ENCODE results near the gene PLA2R1. TPM values are rescaled to one million over a fixed set of nuclear protein-coding genes. Genes with fewer than 3 reads are reported as not detected.

The PLA2R1 gene
- total and polyA plus RNA-seq, 2 donors, result 5.1 to 17.9 TPM

DNA sequence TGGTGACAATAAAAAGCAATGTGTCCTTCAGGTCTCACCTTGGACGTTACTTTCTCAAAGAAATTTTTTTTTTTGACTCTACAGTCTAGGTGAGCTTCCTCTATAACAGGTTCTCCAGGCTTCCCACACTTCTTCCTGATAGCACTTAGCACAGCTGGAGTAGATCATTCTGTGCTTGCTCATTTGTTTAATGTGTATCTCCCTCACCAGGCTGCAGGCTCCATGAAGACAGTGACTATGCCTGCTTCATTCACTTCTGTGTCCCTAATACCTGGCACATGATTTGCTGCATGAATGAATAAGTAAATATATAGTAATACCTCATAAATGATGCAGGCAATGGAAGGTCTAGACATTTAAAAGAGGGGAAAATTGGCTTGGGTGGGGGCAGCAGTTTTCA is 154.5 kb downstream of the PLA2R1 start:
- no peak for DNase-seq (ENCODE audit: extremely low spot score)
- WGBS, result 58% methylated on average over 1 of the region's 1 CpG
- no peaks in the 10 kb centered on the region for H3K4me1 ChIP-seq (ENCODE audit: insufficient read depth)
- H3K27ac ChIP-seq (ENCODE audit: low read depth), result no peak overlapping the region
- H3K36me3 ChIP-seq (ENCODE audit: insufficient read depth), result no peaks in the 10 kb centered on the region
- no peak overlapping the region for H3K4me3 ChIP-seq (ENCODE audit: low read depth, low read length)

DNA sequence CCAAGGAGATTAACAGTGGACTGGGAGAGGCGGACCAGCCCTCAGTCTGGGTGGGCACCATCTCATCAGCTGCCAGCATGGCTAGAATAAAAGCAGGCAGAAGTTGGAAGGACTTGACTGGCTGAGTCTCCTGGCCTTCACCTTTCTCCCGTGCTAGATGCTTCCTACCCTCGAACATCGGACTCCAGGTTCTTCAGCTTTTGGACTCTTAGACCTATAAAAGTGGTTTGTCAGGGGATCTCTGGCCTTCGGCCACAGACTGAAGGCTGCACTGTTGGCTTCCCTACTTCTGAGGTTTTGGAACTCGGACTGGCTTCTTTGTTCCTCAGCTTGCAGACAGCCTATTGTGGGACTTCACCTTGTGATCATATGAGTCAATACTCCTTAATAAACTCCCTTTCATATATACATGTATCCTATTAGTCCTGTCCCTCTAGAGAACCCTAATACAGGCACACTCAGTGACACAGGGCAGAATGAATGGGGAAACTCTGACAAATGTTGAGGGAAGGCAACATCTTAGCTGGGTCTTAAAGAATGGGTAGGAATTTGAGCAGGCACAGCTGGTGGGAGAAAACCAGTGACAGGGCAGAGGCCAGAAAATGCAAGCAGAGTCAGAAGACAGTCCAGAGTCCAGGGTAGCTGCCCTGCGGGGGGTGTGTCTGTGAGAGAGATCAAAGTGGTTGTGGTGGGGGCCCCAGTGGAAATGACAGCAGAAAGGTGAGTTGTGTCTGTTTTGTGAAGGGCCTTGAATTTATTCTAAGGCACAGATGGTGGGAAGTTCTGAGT is 156.3 kb downstream of the PLA2R1 start:
- no peaks in the 10 kb centered on the region for H3K4me1 ChIP-seq (ENCODE audit: insufficient read depth)
- H3K27ac ChIP-seq (ENCODE audit: low read depth), result no peak overlapping the region
- DNase-seq (ENCODE audit: extremely low spot score), result no peak
- 81% methylated on average over 7 of the region's 7 CpGs for WGBS
- no peaks in the 10 kb centered on the region for H3K36me3 ChIP-seq (ENCODE audit: insufficient read depth)
- H3K4me3 ChIP-seq (ENCODE audit: low read depth, low read length), result no peak overlapping the region

DNA sequence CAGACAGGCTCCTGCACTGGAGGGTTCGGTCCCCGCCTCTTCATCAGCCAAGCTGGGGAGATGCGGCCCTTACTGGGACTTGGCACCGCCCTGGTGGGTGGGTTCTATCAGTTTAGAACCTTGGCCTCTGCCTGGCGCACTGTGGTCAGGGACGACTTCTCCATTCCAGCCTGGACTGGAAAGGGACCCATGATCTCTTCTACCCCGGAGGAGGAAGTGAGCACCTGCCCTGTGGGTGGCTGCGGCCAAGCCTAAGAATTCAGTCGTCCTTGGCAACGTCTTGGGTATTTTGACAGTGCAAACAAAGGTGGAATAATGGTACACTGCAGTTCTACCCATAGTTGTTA is 157.5 kb downstream of the PLA2R1 start:
- no peak for DNase-seq (ENCODE audit: extremely low spot score)
- H3K4me1 ChIP-seq (ENCODE audit: insufficient read depth), result no peaks in the 10 kb centered on the region
- whole genome bisulfite sequencing, result 43% methylated on average over 10 of the region's 10 CpGs
- no peak overlapping the region for H3K27ac ChIP-seq (ENCODE audit: low read depth)
- no peaks in the 10 kb centered on the region for H3K36me3 ChIP-seq (ENCODE audit: insufficient read depth)
- H3K4me3 ChIP-seq (ENCODE audit: low read depth, low read length), result peak overlapping the region; percentile 46

DNA sequence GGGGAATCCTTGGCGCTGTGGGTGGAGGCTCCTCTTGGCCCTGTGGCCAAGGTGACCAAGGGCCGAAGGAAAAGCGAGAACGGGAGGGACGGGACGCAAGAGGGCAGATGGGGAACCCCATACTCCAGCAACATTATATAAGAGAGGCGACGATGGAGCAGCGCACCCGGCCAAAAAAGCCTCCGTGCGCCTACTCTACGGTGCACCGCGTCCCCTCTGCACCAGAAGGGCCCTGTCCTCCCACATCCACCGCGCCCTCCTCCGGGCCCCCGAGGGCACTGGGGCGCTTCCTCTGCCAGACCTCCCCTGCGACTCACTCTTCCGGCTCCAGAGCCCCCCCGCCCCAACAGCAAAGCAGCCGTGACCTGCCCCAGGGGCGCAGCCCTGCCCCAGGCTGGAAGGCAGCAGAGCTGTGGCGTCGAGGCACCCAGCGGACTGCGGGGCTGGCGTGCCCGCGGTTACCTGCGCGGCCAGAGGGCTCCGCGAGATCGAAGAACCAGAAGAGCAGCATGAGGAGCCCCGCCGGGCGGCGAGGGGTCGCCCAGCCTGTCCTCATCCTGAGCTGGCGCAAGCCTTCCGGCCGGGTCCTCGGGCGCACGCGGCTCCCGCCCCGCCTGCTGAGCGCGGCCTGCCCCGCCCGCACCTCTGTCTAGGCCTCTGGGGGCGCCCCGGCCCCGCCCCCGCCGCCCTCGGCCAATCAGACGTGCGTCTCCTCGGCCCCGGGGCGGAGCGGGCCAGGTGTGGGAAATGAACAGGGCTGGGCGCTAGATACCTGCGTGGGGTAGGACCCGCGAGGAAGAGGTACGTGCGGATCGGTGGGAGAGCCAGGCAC is 158.1 kb downstream of the PLA2R1 start, which contains the start of gene LY75:
LY75 (minus strand) TSS at position 630 of the 832 bp plus-strand sequence.
- WGBS, result 5% methylated on average over 74 of the region's 74 CpGs
- H3K4me3 ChIP-seq (ENCODE audit: low read depth, low read length), result peak within 1 kb of the TSS; percentile 46
- no peaks in the 10 kb centered on the region for H3K36me3 ChIP-seq (ENCODE audit: insufficient read depth)
- no peak for DNase-seq (ENCODE audit: extremely low spot score)
- peak within 1 kb of the TSS; percentile 4 for H3K27ac ChIP-seq (ENCODE audit: low read depth)
- no peaks in the 10 kb centered on the region for H3K4me1 ChIP-seq (ENCODE audit: insufficient read depth)

DNA sequence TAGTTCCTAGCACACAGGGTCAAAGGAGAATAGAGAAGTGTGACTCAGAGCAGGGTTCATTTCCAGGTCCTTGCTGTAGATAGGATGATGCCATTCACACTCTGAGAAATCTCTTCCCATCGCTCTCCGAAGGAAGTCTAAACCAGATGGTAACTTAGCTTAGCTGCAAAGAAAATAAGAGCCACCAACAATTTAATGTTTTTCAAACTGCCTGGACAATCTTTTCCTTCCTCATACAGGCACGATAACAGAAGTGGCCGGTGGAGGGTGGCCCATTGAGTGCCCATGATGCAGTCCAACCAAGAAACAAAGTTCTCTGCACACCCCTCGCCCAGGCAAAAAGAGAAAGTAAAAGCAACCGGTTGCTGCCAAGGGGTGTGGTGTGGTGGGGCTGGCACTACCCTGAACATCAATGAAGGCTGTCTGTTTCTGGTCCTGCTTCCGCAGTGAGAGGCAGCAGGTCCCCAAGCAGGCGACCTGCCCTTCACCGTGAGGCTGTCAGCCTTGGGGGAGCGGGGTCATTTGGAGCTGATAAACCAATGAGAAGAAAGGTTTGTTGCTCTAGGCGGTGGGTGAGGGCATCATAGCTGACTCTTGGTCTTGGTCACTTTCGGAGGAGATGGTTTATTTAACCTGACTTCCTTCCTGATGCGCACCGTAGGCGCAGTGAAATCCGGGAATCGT is 158.8 kb downstream of the PLA2R1 start:
- Histone ChIP-seq H3K36me3 (ENCODE audit: insufficient read depth) (no peaks in the 10 kb centered on the region), H3K27ac (ENCODE audit: low read depth) (peak overlapping the region; percentile 4), H3K4me3 (ENCODE audit: low read depth, low read length) (peak overlapping the region; percentile 46), H3K4me1 (ENCODE audit: insufficient read depth) (no peaks in the 10 kb centered on the region)
- WGBS, result 41% methylated on average over 17 of the region's 17 CpGs
- DNase-seq (ENCODE audit: extremely low spot score), result no peak

DNA sequence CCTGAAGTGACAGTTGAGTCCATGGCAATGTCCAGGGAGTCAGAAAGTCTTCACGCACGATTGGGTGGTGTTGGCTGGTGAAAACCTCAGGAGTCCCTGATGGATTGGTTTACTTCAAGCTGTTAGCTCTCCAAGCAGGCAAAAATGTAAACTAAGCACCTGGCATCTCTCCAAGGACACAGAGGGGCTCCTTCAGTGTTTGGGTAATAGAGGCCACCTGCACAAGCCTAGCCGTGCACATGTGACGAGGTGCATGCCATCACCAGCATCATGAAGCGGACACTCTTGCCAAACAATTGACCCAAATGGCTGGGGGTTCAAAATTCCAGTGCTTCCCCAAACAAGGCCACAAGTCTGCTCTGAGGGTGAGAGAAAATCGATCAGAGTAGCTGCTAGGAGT is 159.7 kb downstream of the PLA2R1 start:
- Histone ChIP-seq H3K36me3 (ENCODE audit: insufficient read depth) (no peaks in the 10 kb centered on the region), H3K27ac (ENCODE audit: low read depth) (no peak overlapping the region), H3K4me3 (ENCODE audit: low read depth, low read length) (no peak overlapping the region), H3K4me1 (ENCODE audit: insufficient read depth) (no peaks in the 10 kb centered on the region)
- no peak for DNase-seq (ENCODE audit: extremely low spot score)
- 78% methylated on average over 6 of the region's 6 CpGs for WGBS

DNA sequence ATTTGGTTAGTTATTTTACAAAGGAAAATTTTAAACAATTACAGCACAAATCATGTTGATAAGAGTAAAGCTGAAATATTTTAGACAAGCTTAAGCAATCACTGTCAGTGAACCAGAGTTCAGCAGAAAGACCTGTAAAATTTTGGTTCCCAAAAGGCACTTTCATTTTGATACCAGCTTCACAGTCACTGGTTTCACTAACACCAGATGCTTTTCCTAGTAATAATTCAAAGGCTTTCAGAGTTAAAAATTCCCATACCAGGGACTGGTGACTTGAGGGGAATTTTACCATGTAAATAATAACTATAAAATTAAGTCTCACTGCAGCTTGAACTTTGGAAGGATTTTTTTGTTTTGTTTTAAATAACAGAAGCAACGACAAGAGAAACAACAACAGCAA is 162.1 kb downstream of the PLA2R1 start:
- Histone ChIP-seq H3K27ac (ENCODE audit: low read depth) (no peak overlapping the region), H3K4me1 (ENCODE audit: insufficient read depth) (no peaks in the 10 kb centered on the region), H3K4me3 (ENCODE audit: low read depth, low read length) (no peak overlapping the region), H3K36me3 (ENCODE audit: insufficient read depth) (no peaks in the 10 kb centered on the region)
- whole genome bisulfite sequencing, result 74% methylated on average over 1 of the region's 1 CpG
- DNase-seq (ENCODE audit: extremely low spot score), result no peak

DNA sequence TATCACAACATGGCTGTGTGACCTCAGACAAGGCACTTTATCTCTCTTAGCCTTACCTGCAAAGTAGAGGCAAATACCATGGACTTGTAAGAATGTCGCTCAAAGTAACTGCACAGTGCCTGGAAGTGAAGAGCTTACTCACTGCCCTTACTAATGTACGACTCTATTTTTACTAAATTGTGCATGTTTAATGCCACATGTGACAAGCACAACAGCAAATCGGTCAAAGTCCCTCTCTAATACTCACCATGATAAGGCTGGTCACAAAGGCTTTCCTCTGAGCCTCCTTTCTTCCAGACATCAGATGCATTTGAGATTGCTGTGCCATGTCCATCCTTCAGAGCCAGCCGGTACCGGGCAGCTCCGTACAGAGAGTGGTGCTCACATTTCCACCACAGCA is 164.0 kb downstream of the PLA2R1 start:
- Histone ChIP-seq H3K4me3 (ENCODE audit: low read depth, low read length) (no peak overlapping the region), H3K4me1 (ENCODE audit: insufficient read depth) (no peaks in the 10 kb centered on the region), H3K27ac (ENCODE audit: low read depth) (no peak overlapping the region), H3K36me3 (ENCODE audit: insufficient read depth) (no peaks in the 10 kb centered on the region)
- no peak for DNase-seq (ENCODE audit: extremely low spot score)
- 91% methylated on average over 6 of the region's 6 CpGs for whole genome bisulfite sequencing

DNA sequence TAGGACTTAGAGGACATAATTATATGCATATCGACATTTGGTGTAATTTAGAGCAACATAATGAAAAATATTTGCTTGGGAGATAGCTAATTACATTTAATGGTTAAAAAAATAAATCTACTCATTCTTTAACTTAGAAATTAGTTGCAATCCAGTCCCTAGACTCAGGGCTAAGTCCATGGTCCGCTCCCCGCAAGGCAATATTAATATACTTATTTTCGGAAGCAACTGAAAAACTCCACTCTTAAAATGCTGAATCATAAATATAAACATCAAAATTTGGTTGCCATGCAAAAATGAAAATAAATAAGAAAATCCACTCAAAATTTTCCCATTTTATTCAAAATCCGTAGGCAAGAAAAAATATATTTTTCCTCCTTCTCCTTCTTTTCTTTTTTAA is 164.7 kb downstream of the PLA2R1 start:
- no peak overlapping the region for H3K27ac ChIP-seq (ENCODE audit: low read depth)
- H3K36me3 ChIP-seq (ENCODE audit: insufficient read depth), result no peaks in the 10 kb centered on the region
- WGBS, result 96% methylated on average over 5 of the region's 5 CpGs
- no peaks in the 10 kb centered on the region for H3K4me1 ChIP-seq (ENCODE audit: insufficient read depth)
- H3K4me3 ChIP-seq (ENCODE audit: low read depth, low read length), result no peak overlapping the region
- DNase-seq (ENCODE audit: extremely low spot score), result no peak

DNA sequence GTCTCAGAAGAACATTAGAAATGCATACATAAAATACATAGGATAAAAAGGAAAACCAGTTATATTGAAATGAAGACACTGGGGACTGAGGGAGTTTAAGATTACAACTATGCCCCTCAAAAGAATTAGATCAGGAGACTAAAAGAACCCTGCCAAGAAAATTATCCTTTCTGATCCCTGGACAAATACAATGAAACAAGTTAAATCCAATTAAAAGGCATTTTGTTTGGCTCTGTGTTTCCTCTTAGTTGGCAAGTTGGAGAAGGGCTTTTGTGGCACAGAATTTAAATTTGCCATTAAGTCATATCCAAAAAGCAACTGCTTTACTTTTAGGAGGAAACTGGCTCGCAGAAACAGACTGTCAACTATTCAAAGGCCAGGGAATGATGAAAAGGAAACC is 165.3 kb downstream of the PLA2R1 start:
- H3K4me3 ChIP-seq (ENCODE audit: low read depth, low read length), result no peak overlapping the region
- no peak for DNase-seq (ENCODE audit: extremely low spot score)
- H3K36me3 ChIP-seq (ENCODE audit: insufficient read depth), result no peaks in the 10 kb centered on the region
- H3K27ac ChIP-seq (ENCODE audit: low read depth), result no peak overlapping the region
- H3K4me1 ChIP-seq (ENCODE audit: insufficient read depth), result no peaks in the 10 kb centered on the region
- 68% methylated on average over 1 of the region's 1 CpG for WGBS

DNA sequence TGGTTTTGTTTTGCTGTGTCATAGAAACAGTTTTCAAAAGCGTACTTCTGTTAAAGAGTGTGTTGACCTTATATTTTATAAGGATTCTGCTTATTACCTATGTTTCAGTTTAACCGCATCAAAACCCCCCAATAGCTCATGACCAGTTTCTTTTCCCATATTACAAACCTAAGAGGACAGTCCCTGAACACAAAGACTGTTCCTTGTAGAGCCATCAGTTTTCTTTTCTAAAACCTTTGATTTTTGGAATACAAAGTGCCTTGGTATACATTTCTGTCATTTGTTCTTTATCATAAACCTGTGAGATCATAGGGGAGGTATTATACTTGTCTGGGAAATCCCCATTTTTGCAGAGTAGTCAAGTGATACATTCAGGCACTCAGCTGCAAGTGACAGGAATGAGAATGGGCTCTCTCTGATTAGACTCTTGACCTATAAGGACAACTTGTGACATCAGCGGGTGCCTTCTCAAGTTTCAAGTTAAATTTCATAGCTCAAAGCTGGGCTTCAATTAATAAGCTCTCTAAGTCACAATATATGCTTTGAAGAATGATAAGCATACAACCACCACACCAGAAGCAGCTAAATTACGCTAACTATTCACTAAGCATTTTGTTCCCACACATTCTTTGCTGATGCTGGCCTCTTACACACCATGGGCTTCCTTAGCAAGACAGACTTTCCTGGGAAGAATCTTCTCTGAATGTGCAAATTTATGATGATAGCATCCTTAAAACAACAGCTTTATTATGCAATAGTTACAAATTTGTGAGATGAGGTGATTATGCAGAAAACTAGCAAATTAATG is 167.0 kb downstream of the PLA2R1 start:
- DNase-seq (ENCODE audit: extremely low spot score), result no peak
- Histone ChIP-seq H3K36me3 (ENCODE audit: insufficient read depth) (no peaks in the 10 kb centered on the region), H3K27ac (ENCODE audit: low read depth) (no peak overlapping the region), H3K4me3 (ENCODE audit: low read depth, low read length) (no peak overlapping the region), H3K4me1 (ENCODE audit: insufficient read depth) (no peaks in the 10 kb centered on the region)
- WGBS, result 68% methylated on average over 4 of the region's 4 CpGs

DNA sequence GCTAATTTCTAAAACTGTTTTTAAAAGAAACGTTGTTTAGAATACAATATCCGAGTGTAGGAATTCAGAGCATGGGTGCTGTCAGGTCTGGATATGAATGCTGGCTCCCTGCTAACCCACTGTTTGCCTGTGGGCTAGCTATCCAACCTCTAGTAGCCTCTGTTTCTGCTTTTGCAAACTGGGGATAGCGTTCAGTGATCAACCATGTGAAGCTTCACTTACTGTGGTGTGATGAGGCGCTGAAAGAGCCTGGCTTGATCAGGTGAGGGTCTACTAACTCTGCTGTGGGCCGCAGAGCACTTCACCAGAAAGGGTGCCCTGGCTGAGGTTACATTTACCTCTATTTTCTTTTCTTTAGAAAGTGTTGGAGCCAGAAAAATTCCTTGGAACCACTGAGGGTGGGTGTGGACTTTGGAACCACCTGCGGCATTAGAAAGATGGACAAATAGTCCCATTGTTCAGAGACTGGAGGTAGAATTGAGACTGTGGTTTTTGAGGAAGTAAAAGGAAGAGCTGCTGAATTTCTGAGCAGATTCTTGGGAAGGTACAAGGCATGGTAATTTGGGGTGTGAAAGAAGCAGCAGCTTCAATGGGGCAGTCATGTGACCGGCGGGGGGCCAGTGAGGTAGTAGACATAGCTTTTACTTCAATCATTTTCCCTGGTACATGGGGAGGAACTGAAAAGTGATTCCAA is 168.1 kb downstream of the PLA2R1 start:
- H3K27ac ChIP-seq (ENCODE audit: low read depth), result no peak overlapping the region
- no peaks in the 10 kb centered on the region for H3K4me1 ChIP-seq (ENCODE audit: insufficient read depth)
- H3K36me3 ChIP-seq (ENCODE audit: insufficient read depth), result no peaks in the 10 kb centered on the region
- no peak for DNase-seq (ENCODE audit: extremely low spot score)
- WGBS, result 84% methylated on average over 8 of the region's 8 CpGs
- H3K4me3 ChIP-seq (ENCODE audit: low read depth, low read length), result no peak overlapping the region
